Measurements from ENCODE around the gene RSPO1. TPM values are rescaled to one million over a fixed set of nuclear protein-coding genes. Genes with fewer than 3 reads are reported as not detected.

The RSPO1 gene
- total and polyA plus RNA-seq, 2 of the 13 experiments (the other 11 are each of a cell fraction or from before 2014, with no cell fraction given) = not detected

GRCh38 chr1:37595440-37596181 lies 39.1 kb downstream of the RSPO1 start, which contains the start of gene GNL2 (continued):
- TF ChIP-seq PITX1 (CRISPR knock-in tag; IDR thresholded peaks at IDR 0.05) = peak; percentile 62; the same call in 1 of the 2 replicates
- TF ChIP-seq, protein P1, sequence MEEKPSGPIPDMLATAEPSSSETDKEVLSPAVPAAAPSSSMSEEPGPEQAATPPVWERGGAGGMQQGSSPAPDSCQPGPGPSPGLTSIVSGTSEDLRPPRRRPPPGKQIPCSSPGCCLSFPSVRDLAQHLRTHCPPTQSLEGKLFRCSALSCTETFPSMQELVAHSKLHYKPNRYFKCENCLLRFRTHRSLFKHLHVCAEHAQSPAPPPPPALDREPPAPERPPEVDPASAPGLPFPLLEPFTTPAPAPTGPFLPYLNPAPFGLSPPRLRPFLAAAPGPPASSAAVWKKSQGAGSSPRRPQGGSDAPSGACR (CRISPR knock-in tag; IDR thresholded peaks at IDR 0.05) = no peak
- TF ChIP-seq CREBL2 (CRISPR knock-in tag; IDR thresholded peaks at IDR 0.05; ENCODE audit: borderline replicate concordance) = no peak
- 0 out of 2 replicates have a peak, but pooled peaks have one; percentile 63 for TF ChIP-seq TFAP4 (IDR thresholded peaks at IDR 0.05; ENCODE audit: borderline replicate concordance, low read depth)
- no peak for TF ChIP-seq ZNF326 (CRISPR knock-in tag; IDR thresholded peaks at IDR 0.05; ENCODE audit: borderline replicate concordance)
- TF ChIP-seq NFKB2 (CRISPR knock-in tag; IDR thresholded peaks at IDR 0.05; ENCODE audit: borderline replicate concordance) = peak; percentile 92; the same call in 1 of the 2 replicates
- no peak for TF ChIP-seq THYN1 (CRISPR knock-in tag; IDR thresholded peaks at IDR 0.05; ENCODE audit: borderline replicate concordance, low read depth)
- no peak for TF ChIP-seq FIP1L1 (IDR thresholded peaks at IDR 0.05; ENCODE audit: borderline replicate concordance, insufficient read depth, low read depth, low read length)
- TF ChIP-seq ZNF674 (CRISPR knock-in tag; IDR thresholded peaks at IDR 0.05; ENCODE audit: low read depth) = peak; percentile 98
- TF ChIP-seq ZSCAN12 (CRISPR knock-in tag; IDR thresholded peaks at IDR 0.05) = no peak
- TF ChIP-seq ZNF781 (CRISPR knock-in tag; IDR thresholded peaks at IDR 0.05; ENCODE audit: borderline replicate concordance, not compliant biosample characterization) = peak; percentile 92
- TF ChIP-seq, protein P2, sequence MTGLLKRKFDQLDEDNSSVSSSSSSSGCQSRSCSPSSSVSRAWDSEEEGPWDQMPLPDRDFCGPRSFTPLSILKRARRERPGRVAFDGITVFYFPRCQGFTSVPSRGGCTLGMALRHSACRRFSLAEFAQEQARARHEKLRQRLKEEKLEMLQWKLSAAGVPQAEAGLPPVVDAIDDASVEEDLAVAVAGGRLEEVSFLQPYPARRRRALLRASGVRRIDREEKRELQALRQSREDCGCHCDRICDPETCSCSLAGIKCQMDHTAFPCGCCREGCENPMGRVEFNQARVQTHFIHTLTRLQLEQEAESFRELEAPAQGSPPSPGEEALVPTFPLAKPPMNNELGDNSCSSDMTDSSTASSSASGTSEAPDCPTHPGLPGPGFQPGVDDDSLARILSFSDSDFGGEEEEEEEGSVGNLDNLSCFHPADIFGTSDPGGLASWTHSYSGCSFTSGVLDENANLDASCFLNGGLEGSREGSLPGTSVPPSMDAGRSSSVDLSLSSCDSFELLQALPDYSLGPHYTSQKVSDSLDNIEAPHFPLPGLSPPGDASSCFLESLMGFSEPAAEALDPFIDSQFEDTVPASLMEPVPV (CRISPR knock-in tag; IDR thresholded peaks at IDR 0.05) = peak; percentile 55; the same call in 1 of the 2 replicates
- TF ChIP-seq ZBTB21 (CRISPR knock-in tag; IDR thresholded peaks at IDR 0.05) = peak; percentile 56; the same call in 1 of the 2 replicates
- no peak for TF ChIP-seq HOXD1 (CRISPR knock-in tag; IDR thresholded peaks at IDR 0.05)
- no peak for TF ChIP-seq ZNF841 (CRISPR knock-in tag; IDR thresholded peaks at IDR 0.05; ENCODE audit: borderline replicate concordance)
- TF ChIP-seq ZNF451 (CRISPR knock-in tag; IDR thresholded peaks at IDR 0.05) = 0 out of 2 replicates have a peak, but pooled peaks have one; percentile 21
- TF ChIP-seq MIXL1 (CRISPR knock-in tag; IDR thresholded peaks at IDR 0.05) = 0 out of 2 replicates have a peak, but pooled peaks have one; percentile 19
- no peak for TF ChIP-seq ZBTB7B (CRISPR knock-in tag; IDR thresholded peaks at IDR 0.05)
- no peak for TF ChIP-seq FOSL1 (CRISPR knock-in tag; IDR thresholded peaks at IDR 0.05; ENCODE audit: borderline replicate concordance)
- TF ChIP-seq TEAD2 (CRISPR knock-in tag; IDR thresholded peaks at IDR 0.05) = no peak
- TF ChIP-seq SMC3 (IDR thresholded peaks at IDR 0.05; ENCODE audit: low read length) = no peak
- TF ChIP-seq ZNF17 (CRISPR knock-in tag; IDR thresholded peaks at IDR 0.05) = no peak
- TF ChIP-seq ZNF709 (CRISPR knock-in tag; IDR thresholded peaks at IDR 0.05) = no peak
- TF ChIP-seq U2AF2 (IDR thresholded peaks at IDR 0.05; ENCODE audit: low read depth, low read length) = no peak
- no peak for TF ChIP-seq NR1H2 (CRISPR knock-in tag; IDR thresholded peaks at IDR 0.05; ENCODE audit: borderline replicate concordance, low read depth)
- TF ChIP-seq ZNF546 (CRISPR knock-in tag; conservative IDR thresholded peaks at IDR 0.05) = no peak
- TF ChIP-seq ZNF230 (CRISPR knock-in tag; IDR thresholded peaks at IDR 0.05) = peak; percentile 77; the same call in 1 of the 2 replicates
- TF ChIP-seq ZNF44 (CRISPR knock-in tag; IDR thresholded peaks at IDR 0.05) = no peak
- TF ChIP-seq MXD4 (CRISPR knock-in tag; IDR thresholded peaks at IDR 0.05) = peak; percentile 97
